GM20431 (cell line): Measurements from ENCODE around the gene FER1L5.

Experiments used
- in situ Hi-C: fragments of 300-500 bp; cut with MseI, MboI; formaldehyde crosslinking; loops from one replicate; pipeline ENCODE4 v1.15.0; 2020; ENCODE audit warnings: low sequenced_read_pairs; ENCODE audit not compliant: unreplicated experiment

Gene FER1L5

DNA sequence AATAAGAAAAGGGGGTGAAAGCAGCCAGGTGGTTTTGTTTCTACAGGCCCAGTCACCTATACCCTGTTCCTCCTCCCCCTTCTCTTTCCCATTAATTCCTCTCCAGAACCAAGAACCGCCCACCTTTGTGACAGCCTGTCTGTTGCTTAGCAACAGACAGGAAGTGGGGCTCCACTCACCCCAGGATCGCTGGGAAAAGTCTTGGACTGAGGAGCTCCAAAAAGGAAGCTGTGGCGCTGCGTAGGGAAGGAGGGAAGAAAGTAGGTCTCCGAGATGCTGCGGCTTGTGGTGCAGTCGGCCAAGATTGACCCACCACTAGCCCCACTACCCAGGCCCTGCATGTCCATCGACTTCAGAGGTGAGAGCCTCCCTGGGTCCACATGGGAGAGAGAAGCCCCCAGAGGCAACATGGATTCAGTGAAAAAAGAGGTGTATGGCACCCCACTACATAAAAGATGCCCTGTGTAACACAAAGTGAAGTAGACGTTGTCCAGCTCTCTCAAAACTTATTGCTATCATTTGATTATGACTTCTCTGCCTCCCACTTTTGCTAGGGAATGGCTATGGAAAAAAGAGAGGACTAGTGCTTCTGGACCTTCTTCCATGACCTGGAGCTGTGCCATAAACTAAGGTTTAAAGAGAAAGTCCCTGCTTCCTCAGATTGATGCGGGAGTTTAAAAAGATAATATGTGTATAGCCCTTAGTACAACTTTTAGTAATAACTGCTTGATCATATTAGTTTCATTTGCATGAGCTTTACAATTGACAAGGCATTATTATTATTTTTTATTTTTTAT, at the start of gene FER1L5:
Gene FER1L5 (plus strand): TSS at position 201 of the 797 bp plus-strand sequence. CDS start 73 bp downstream, at position 274.
- in situ Hi-C loops = no loop called here

DNA sequence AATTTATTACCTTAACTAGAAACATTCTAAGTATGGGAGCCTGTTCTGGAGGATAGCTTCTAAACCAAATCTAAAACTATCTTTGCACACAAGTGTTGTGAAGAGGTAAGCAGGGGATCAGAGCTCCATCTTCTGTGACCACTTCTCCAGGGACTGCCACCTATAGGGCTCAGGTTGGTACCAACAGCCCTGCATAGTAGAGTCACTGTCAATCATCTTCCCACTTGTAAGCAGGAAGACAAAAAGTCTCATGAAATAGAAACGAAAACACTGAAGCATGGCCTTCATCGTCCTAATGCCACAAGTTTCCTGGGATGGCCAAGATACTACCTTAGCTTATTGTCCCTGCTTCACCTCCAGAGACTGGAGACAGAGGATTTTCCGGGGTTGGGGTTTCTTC, 48.3 kb upstream of the FER1L5 start:
- in situ Hi-C loops = no loop called here

DNA sequence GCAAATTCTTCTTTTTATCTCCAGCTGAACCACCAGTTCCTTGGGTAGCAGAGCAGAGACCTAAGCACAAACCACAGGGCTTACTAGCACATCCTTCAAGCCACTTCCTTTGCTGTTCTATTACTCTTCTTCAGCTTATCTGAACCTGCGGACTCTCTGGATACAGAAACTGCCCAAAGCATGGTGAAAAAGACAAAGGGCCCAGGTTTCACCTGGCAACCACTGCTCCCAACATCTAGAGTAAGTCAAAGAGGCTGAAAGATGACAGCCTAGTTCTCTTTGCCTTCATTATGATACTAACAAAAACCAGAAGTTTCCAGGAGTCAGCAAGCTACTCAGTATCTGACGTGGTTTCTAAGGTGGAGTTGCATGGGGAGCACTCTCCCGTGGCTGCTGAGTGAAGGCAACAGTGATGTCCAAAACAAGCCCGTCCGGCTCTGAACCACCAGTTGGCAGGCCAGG, 47.8 kb upstream of the FER1L5 start:
- in situ Hi-C loops = no loop called here

DNA sequence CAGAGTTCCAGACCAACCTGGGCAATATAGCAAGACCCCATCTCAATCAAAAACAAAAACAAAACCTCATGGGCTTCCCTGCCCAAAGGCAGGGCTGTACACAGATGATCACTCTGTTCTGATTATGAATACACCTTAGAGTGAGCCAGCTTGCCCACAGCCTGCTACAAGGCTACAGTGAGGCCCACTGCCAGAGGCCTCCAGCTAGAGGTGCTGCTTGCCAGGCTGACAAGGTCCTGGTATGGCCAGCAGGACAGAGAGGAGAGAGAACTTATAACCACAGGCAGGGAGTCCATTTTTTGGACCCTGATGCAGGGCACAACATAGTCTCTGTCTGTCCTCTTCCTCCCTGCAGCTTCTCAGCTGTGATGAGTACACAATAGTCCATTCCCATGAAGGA, 46.0 kb upstream of the FER1L5 start:
- in situ Hi-C loops = no loop called here

DNA sequence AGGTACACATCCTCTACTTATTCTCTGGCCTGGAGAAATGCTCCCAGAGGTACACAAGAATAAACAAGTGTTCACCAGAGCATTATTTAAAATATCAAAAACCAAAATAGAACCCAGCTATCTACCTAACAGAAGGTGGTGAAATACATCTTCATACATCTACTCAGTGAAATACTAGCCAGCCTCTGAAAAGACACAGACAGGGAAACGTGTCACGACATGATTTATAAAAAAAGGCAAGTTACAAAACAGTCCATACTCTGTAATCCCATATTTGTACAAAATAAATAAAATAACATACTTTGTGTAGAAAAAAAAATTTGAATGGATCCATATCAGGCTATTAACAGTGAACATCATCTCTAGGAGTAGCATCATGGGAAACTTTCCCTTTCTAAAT, 42.6 kb upstream of the FER1L5 start:
- in situ Hi-C loops = no loop called here

DNA sequence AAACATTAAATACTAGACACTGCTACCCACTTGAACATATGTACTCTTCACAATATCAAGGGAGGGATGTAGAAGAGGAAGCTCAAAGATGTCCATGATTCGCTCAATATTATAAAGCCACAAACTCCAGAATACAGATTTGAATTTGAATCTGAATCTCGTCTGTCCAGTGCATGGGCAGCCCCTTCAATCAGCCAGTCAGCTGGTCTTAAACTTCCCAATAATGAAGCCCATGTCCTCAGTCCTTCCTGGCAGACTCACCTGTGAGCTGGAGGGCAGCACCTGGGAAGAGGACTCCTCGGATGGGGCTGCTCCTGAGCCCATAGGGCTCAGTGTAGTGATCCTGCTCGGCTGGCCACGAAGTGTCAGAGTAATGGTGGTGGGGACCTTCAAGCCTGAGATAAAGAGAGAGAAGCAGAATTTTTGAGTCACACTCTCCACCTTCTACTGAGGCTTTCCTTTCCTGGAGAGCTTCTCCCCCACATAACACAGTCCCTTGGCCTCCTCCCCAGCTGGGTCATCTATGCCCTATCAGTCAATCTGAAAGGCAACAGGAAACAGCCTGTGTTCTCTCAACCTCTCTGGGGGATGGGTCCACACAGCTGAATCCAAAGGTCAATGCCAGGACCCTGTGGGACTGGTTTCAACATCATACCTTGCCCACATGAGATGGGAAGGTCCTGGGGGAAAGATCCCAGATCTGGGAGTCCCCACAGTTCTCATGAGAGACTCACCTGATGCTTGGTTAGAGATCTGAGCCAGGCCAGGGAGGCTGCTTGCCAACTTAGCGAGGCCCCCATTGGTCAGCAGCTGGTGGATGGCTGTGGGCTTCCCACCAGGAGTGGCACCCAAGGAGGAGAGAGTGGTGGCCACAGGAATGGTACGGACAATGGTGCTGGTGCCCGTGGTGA, 40.9 kb upstream of the FER1L5 start:
- in situ Hi-C loops = no loop called here

DNA sequence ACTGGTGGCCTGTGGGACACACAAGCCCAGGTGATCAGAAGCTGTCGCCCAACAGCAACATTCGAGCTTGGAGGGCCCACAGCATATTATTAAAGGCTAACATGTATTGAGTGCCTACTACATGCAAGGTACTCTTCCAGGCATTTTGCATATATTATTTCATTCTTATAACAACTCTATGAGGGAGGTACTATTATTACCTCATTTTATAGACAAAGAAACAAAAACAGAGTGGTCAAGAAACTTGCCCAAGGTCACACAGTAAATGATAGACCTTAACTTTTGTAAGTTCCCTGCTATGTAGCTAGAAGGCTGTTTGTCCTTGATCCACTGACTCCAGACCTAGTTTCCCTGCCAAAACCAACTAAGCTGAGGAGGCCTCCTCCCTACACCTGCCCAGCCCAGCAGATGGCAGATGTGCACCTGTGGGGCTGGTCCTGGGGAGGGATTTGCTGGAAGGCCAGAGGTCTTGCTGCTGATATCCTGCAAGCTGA, 40.2 kb upstream of the FER1L5 start:
- in situ Hi-C loops = no loop called here

DNA sequence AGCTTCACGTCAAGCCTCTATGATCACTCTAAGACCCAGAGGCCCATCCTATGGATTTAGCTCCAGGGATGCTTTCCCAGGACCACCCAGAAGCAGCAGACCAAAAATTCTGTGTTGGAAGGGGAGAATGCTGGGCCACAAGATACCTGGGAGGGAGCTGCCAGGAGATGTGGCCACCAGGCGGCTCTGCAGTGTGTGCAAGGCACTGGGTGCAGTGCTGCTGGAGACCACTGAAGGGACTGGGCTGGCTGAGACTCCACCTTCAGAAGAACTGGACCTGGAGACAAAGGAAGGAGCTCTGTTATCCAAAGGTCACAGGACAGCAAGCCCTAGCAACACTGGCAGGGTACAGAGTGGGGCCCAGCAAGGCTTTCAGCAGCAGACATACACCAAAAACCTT, 38.5 kb upstream of the FER1L5 start:
- in situ Hi-C loops = no loop called here

DNA sequence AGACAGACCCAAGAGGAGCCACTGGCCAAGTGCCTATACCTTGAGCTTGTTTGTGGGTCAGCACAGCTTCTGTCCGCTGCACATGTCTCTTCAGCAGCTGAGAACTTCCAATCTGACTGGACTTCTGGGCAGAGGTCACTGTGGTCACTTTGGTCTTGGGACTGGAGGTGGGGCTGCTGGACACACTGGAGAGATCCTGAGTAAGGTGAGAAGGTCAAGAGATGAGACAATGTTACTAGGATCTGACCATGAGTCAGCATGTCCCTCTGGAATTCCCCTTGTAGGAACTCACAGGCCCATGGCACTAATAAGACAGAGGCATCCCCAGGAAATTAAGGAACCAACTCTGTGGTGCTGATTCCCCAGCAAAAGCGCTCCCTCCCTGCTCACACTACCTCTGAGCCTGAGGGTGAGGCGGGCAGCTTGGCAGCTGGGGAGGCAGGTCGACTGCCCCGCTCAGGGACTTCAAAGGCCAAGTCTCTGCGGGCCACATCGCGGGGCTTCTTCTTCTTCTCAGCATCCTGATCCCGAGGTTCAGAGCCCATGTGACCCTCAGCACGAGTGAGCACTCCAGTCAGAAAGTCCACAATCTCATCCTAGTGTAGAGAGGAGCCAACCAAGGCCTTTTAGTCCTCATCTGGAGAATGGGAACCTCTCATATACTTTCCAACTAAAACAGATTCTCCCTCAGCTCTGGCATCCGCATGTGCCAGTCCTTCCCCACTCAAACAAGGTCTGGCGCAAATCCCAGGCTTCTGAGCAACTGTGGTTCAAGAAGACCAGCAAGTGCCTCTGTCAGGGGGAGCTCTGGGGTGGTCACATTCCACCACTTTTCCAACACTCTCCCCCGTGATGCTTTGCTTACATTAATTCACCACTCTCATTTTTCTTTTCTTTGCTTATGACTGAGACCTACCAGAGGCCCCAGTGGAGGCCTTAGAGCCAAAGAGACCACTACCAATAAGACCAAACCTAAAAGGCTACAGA, 33.8 kb upstream of the FER1L5 start:
- in situ Hi-C loops = no loop called here

DNA sequence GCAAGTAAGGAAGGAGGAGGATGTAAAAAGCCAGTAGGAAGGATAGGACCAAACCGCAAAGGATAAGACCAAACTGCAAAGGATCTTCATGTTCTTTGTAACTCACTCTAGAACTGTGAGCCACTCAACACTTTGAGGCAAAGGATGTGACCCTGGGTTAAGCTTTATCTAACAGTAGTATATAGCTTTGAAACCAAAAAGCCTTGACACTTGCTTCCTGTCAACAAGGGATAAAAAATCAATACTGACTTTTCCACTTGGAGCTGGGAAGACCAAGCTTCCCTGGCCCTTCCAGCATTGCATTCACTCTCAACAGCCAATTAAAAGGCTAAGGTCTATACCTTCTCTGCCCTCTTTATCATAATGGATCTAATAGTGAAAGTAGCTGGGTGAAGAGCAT, 26.4 kb upstream of the FER1L5 start:
- in situ Hi-C loops = no loop called here

DNA sequence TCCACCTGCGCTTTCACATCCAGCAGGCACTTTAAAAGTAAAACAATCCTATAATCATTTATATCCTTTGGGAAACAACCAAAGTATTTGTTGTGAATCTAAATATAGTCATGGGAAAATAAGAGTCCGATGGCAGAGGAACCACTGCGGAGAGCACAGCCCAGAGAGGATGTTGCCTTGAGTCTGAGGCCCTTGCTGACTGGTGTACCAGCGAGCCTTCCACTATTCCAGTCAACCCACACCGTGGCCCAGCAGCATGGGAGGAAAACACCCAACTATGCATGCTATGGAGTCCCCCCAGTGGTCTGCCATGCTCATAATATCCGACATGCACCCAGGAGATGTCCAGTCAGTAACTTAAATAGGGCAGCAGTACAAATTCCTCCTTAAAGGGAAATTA, 26.0 kb upstream of the FER1L5 start:
- in situ Hi-C loops = no loop called here

DNA sequence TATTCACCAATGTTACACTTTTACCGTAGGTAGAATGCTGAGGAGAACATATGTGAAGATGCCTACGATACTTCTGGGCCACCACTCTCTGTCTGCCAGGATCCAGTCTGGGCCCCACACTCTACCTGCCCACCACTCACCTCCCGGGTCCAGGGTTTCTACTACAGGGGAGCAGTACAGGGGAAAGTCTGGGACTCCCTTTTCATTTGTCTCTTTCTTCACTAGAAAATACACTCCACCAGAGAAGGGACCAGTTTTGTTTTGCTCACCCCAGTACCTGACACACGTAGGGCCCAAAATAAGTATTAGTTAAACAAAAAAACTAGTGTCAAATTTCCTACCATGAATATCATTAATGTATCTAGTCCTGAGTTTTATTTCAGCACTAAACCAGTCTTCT, 25.6 kb upstream of the FER1L5 start:
- in situ Hi-C loops = no loop called here

DNA sequence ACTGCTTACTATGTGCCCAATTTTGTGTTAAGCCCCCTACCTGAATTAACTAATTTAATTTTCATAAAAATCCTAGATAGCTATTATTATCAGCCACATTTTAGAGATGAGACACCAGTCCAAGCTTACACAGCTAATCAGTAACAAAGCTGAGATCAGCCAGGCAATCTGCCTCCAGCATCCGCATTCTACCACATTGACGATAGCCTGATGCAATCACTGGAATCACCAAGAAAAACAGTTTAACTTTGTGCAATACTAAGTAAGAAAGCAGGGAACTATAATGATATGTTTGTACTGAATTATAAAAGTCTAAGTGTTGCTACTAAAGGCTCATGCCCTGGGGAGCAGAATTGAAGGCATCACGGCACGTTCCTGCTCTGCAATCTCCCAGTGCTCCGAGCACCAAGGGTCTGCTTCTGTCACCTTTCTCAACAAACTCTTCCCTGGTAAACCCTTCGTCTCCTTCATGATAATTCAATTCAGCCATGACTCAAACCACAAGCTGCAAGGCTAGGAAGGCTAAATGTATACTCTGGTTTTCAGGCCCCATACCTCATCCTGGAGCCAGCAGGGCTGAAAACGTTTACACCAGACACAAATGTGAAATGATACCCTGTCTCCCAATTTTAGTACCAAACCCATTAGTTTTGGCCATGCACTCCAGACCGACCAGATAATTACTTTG, 23.8 kb upstream of the FER1L5 start:
- in situ Hi-C loops = no loop called here

DNA sequence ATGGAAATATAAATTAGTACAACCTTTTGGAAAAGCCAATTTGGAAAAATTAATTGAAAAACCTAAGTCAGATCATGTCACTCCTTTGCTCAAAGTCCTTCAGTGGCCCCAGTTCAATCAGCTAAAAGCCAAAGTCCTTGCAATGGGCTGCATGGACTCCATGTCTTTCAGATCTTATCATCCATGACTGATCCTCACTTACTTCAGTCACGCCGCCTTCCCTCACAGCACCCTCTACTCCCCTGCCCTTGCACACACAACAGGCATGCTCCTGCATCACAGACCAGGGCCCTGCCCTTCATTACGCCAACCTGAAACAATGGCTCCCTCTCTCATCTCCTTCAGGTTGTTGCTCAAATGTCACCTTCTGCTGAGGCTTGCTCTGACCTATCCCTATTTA, 20.0 kb upstream of the FER1L5 start:
- in situ Hi-C loops = no loop called here

DNA sequence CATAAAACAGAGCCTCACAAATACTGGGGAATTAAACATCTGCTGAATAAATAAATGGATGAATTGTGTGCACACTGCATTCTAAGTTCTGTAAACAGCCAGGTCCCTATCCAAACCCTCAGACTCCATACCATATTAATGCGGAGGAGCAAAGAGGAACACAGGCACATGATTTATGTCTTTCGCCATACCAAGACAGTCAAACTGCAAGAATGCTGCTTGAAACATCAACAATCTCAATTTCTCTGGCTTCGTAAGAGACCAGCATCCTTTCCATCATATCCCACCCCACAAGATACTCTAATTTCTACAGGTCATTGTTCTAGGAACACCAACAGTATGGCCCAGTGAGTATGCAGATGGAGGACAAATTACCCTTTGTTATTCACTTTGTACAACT, 19.4 kb upstream of the FER1L5 start:
- in situ Hi-C loops = no loop called here

DNA sequence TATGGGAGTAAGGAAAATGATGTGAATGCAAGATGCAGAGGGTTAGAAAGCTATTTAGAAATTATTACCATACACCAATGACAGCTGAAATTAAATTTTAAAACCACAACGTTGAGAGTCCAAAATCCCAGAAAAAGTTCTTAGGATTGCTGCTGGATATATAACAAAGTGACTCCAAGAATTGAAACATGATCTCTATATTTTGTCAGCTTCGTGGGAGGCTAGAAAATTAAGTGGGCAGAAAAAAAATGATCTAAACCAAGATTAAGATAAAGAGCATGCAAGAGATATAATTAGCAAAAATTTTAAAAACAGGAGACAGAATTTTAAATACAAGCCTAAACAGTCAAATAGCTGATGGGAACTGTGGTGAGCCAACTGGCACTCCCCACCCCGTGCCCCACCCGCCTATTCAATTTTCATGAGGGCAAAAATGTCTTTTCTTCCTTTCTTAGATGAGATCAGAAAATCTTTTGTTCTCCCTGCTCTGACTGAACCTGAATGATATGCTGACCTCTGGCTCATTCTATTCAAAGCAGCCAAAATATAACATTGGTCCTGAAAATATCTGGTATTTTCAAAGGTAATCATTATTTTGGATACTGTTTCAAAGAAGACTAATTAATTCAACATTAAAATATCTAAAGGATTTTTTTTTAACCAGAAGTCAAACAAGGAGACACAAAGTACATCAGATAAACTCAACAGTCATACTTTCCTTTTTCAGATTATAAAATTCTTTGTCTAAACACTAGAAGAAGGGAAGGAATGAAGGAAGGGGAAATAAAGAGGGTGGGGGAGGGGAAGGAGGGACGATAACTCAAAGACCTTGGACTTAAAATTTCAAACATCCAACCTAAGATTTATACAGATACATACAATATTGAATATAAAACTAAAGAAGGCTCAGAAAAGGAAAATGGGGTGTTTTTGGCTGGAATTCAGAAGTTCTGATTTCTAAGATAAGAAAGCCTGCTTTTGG, 16.7 kb upstream of the FER1L5 start:
- in situ Hi-C loops = no loop called here

DNA sequence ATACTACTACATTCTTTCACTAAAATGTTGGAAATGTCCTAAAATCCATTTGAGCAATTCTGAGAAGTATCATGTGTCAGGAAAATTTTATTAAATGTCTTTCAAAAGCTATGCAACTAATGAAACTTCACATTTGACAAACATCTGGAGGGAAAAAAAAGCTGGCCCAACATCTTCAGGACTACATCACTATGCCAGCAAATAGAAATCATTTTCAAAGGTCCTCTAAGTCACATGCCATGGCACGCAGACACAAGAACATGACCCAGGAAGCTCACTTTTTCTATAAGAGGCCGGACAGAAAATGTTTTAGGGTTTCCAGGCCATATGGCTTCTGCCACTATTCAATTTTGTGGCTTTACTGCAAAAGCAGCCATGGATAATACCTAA, 16.0 kb upstream of the FER1L5 start:
- in situ Hi-C loops = no loop called here

DNA sequence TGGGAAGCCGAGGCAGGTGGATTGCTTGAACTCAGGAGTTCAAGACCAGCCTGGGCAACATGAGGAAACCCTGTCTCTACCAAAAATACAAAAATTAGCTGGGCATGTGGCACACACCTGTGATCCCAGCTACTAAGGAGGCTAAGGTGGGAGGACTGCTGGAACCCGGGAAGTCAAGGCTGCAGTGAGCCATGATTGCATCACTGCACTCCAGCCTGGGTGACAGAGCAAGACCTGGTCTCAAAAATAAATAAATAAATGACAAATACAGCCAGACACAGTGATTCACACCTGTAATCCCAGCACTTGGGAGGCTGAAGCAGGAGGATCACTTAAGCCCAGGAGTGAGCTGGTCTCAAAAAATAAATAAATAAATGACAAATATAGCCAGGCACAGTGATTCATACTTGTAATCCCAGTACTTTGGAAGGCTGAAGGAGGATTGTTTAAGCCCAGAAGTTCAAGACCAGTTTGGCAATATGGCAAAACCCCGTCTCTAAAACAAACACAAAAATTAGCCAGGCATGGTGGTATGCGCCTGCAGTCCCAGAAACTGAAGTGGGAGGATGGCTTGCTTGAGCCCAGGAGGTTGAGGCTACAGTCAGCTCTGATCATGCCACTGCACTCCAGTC, 10.6 kb upstream of the FER1L5 start:
- in situ Hi-C loops = no loop called here
